Anterior cingulate cortex (tissue), 58 donors: Measurements from ENCODE around the gene UTF1.
A peak's percentile ranks its signal among the peaks of the same experiment; 100 is the strongest.

Experiments used
- DNase-seq, 58 donors: peaks; one replicate each; lab custom pipeline; 2025; lab: John Stamatoyannopoulos, UW

The UTF1 gene

DNA sequence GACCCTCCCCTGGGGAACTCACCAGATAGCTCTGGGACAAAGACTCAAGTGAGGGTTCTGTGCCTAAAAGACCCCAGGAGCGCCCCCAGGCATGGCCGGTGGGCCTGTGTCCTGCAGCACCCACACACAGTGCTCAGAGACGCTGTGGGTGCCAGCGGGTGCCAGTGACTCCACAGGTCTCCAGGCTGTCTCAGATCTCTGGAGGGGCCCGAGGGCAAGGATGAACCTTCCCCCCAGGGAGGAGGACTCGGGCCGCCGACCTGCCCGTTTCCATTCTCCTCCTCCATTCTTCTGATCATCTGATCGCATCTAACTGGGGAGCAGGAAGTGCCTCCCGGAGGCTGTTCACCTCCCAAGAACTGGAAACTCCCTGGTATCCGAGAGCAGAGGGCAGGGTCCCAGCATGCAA lies 45.7 kb downstream of the UTF1 start:
- DNase-seq, result no peak

DNA sequence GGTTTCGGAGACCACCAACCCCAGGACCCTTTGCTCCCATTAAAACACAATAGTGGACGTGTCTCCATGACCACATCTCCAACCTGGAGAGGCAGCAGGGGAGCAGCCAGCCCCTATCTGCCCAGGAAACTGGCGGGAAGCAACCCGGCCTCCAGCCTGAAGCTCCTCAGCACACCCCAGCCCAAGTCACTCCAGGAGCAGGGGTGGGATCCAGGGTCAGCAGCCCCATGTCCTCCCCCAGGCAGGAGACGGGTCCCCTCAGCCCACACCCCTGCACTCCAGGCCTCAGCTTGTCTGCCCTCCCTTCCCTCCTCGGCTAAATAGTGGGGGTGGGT lies 46.0 kb downstream of the UTF1 start:
- no peak for DNase-seq

DNA sequence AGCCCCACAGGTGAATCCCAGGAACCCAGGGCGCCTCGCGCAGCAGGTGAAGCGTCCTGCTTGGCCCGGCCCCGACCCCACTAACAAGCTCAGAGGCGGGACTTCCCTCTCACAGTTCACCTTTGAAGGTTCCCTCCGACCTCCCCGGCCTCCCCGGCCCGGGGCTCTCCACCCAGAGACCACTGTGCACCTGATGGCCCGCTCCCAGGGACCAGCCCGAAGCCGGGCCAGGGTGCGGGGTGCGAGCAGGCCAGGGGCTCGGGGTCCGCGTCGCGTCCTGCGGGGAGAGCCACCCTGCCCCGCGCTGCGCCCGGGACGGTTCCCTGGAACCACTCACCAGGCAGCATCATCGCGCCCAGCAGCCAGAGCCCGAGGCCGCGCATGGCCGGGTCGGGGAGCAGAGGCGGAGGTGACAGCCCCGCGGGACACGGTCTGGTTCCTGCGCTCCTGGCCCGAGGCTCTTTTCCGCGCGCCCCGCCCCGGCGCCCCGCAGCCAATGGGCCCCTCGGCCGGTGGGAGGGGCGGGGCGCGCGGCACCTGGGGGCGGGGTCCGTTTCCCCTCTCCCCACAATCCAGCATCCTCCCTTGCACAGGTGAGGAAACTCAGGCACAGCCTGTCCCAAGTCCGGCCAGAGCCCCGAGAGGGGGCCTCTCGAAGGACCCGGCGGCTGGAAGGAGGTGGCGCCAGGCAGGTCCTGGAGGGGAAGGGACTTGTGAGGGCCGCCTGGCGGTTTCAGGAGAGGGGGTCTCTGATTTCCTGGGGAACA lies 46.6 kb downstream of the UTF1 start, which contains the start of gene ADAM8:
ADAM8 (minus strand) TSS at position 434 of the 767 bp plus-strand sequence; CDS start at position 383, 51 bp downstream.
- DNase-seq, result no peak

DNA sequence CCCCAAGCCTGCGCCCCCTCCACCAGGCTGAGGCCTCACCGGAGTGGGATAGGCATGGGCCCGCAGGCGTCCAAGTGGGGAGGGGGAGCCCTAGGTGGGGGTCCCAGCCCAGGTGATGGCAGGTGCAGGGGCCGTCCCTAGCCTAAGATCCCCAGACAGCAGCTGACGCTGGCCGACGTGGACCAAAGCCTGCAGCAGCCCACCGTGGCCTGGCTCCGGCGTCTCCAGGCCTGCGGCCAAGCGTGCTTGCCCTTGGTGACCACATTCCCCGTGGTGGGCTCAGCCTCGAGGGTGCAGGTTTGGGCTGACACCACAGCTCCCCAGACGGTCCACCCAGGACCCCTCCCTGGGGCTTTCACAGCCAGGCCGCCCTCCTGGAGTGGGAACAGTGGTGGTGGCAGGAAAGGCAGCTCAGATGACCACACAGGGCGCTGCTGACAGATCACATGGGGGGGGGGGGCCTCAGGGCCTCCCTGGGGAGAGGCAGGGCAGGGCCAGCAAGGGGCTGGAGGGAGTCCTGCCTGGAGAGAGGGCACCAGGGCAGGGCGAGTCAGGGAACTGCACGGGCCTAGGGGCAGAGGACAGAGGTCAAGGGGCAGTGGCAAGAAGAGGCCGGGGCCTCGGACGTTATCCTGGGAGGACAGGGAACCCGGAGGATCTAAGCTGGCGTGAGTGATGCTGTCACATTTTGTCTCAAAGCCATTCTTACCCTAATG lies 47.4 kb downstream of the UTF1 start:
- DNase-seq, result no peak

DNA sequence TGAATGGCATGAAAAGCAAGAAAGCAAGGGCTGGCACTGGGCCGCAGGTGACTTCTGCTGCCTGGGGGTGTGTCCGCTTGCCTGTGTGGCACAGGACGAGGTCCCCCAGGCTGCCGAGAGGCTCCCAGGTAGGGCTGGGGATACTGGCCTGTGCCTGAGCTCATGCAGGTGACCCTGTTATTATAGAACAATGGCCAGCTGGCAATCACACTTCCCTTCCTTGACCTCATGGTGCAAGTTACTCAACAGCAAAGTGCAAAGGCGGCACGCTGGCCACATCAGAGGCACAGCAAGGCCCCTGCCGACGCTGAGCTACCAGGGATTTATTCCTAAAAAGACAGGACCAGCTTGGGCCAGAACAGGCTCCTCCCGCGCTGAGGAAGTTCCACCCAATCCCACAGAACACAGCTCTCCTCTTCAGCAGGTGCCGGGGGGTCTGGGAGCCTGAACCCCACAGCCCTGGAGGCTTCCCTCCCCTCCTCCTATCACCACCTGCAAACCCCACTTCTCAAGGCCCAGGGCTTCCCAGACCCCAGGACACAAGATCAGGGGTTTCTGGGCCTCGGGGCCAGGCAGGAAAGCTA lies 48.1 kb downstream of the UTF1 start:
- DNase-seq, result no peak

DNA sequence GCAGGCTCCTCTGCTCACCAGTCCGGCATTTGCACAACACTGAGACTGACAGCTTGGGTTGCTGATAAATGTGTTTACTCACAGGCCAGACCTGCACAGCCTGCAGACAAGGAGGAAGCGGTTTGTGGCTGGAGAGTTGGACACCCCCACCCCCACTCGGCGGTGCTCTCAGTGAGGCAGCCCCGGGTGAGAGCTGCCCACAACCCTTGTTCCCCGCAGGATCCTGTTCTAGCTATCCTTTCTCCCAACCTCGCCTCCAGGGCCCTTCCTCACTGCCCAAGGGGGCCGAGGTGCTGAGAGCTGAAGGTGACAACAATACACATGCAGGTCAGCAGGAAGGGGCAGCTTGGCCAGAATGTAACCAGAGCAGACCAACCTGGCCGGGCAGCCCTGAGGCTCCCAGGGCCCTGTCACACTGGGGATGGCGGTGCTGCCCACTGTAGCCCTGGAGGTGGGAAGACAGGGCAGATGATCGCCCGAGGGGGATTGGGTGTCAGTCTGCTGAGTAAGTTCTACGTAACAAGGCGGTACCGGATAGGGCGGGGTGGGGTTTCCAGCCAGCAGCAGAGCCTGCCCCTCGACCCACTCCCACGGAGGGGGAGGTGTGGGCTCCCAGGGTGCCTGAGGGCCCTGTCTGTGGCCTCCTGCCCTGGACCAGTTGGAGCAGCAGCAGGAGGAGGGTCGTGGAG lies 48.7 kb downstream of the UTF1 start:
- peak in 5 of 58 donors; percentile 19 to 26 (median 21) for DNase-seq

DNA sequence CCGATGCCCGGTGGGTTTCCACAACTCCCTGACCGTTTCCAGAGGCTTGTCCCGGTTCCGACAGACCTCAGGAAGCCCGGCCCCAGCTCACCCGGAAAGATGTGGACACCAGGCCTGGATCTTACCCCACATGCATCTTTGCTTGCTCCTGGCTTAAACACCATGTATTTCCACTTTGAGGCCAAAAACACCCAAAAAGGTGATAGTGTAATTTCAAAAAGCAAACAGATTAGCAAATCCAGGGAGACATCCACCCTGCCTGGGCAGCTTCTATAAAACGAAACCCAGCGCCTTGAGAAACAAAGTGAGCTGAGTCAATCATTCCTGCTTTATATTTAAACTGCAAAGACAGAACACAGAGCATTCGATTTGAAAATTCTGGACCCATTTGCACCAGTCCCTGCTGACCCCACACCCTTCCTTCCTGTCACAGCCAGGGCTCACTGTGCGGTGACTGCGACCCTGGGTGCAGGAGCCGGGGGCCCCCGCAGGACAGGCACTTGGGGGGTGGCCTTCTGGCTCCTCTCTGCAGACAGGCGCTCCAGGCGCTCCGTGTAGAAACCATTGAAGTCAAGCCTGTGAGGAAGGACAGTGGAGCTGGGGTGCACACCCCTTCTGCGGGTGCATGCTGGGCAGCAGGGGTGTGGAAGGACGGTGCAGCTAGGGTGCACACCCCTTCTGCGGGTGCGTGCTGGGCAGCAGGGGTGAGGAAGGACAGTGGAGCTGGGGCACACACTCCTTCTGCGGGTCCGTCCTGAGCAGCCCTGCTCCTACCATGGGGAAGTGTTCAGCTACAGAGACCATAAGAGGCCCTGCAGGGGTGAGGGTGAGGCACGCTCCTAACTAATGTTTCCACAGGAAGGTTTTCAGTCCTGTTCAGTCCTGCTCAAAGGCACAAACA lies 49.6 kb downstream of the UTF1 start:
- no peak for DNase-seq

DNA sequence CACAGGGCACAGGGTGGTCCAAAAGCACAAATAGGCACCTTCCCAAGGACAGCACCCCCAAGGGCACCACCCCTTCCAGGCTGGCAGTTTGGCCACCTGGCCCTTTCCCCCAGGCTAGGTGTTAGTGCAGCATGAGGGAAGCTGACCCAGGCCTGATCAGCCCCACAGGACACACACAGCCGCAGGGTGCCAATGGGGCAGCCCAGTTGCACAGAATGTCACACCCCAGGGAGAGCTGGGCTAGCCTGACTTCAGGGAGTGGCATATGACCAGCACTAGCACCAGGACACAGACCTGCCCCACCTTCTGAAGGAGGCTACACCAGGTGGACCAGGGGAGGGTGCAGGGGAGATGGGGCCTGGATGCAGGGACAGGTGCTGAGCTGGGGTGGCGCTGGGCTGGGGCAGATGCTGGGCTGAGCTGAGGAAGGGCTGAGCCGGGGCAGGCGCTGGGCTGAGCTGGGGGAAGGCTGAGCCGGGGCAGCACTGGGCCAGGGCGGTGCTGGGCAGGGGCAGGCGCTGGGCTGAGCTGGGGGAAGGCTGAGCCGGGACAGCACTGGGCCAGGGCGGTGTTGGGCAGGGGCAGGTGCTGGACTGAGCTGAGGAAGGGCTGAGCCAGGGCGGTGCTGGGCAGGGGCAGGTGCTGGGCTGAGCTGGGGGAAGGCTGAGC lies 50.5 kb downstream of the UTF1 start:
- no peak for DNase-seq

DNA sequence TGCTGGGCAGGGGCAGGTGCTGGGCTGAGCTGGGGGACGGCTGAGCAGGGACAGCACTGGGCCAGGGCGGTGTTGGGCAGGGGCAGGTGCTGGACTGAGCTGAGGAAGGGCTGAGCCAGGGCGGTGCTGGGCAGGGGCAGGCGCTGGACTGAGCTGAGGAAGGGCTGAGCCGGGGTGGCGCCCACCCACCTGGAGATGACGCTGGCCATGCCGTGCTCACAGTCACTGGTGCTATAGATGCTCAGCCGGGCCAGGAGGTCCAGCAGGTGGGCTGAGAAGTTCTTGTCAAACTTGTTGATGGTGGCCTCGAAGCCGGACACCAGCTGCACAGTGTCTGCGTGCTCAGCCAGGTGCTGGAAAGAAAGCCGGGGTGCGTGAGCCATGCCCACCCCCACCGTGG lies 51.1 kb downstream of the UTF1 start:
- no peak for DNase-seq
